ENCODE results near the gene SPI1.

GRCh38 chr11:47387944-47388696 is 9.8 kb upstream of the SPI1 start:
- TF ChIP-seq EZH2 (IDR thresholded peaks at IDR 0.05) (no peak), POLR2AphosphoS5 (IDR thresholded peaks at IDR 0.05; ENCODE audit: borderline replicate concordance, low read depth, low read length) (no peak)

Data from SK-N-MC (cell line).